ENCODE results near the gene MMP8.

The MMP8 gene

DNA sequence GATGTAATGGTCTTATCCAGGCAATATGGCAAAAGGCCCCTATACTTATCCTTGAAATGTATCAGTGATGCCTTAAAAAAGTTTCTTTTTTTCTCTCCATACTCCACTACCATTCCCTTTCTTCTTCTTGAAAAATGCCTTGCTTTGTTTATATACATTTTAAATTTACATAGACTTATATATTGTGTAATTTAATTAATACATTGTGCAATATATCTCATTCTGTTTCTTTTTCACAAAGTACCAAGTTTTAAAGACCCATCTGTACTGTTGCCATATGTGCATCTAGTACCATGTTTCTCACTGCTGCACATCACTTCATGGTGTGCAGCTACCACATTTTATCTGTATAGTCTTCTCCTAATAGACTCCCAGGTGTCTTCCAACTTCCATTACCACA is 7.5 kb downstream of the MMP8 start:
- Histone ChIP-seq H3K27ac (ENCODE audit: low read length) (no peak overlapping the region), H3K9me3 (ENCODE audit: control insufficient read depth in 1 of 2, low read length in 2 of 2) (no peaks in the 10 kb centered on the region), H3K36me3 (ENCODE audit: control insufficient read depth in 1 of 2, insufficient read depth in 2 of 2, low read length in 2 of 2) (no peaks in the 10 kb centered on the region), H3K4me3 (ENCODE audit: low read depth in 1 of 2, low read length in 2 of 2) (no peak overlapping the region), H3K4me1 (ENCODE audit: control insufficient read depth in 1 of 2, insufficient read depth in 2 of 2, low read length in 2 of 2) (no peaks in the 10 kb centered on the region), H3K27me3 (ENCODE audit: low read depth, low read length) (no peaks in the 10 kb centered on the region)

GRCh38 chr11:102716527-102716926 is 8.2 kb downstream of the MMP8 start:
- H3K27ac ChIP-seq (ENCODE audit: low read length) = no peak overlapping the region
- H3K9me3 ChIP-seq (ENCODE audit: control insufficient read depth in 1 of 2, low read length in 2 of 2) = no peaks in the 10 kb centered on the region
- H3K27me3 ChIP-seq (ENCODE audit: low read depth, low read length) = no peaks in the 10 kb centered on the region
- H3K4me3 ChIP-seq (ENCODE audit: low read depth in 1 of 2, low read length in 2 of 2) = no peak overlapping the region
- H3K36me3 ChIP-seq (ENCODE audit: control insufficient read depth in 1 of 2, insufficient read depth in 2 of 2, low read length in 2 of 2) = no peaks in the 10 kb centered on the region
- H3K4me1 ChIP-seq (ENCODE audit: control insufficient read depth in 1 of 2, insufficient read depth in 2 of 2, low read length in 2 of 2) = no peaks in the 10 kb centered on the region

- Histone ChIP-seq H3K27me3 (ENCODE audit: low read depth, low read length) (no peaks in the 10 kb centered on the region), H3K4me3 (ENCODE audit: low read depth in 1 of 2, low read length in 2 of 2) (no peak overlapping the region), H3K9me3 (ENCODE audit: control insufficient read depth in 1 of 2, low read length in 2 of 2) (no peaks in the 10 kb centered on the region), H3K27ac (ENCODE audit: low read length) (no peak overlapping the region), H3K4me1 (ENCODE audit: control insufficient read depth in 1 of 2, insufficient read depth in 2 of 2, low read length in 2 of 2) (no peaks in the 10 kb centered on the region), H3K36me3 (ENCODE audit: control insufficient read depth in 1 of 2, insufficient read depth in 2 of 2, low read length in 2 of 2) (no peaks in the 10 kb centered on the region)
These were observed 12.6 kb downstream of the MMP8 start for GRCh38 chr11:102712137-102712536.

GRCh38 chr11:102709201-102709945 is 15.4 kb downstream of the MMP8 start:
- Histone ChIP-seq H3K9me3 (ENCODE audit: control insufficient read depth in 1 of 2, low read length in 2 of 2) (no peaks in the 10 kb centered on the region), H3K27ac (ENCODE audit: low read length) (no peak overlapping the region), H3K27me3 (ENCODE audit: low read depth, low read length) (no peaks in the 10 kb centered on the region), H3K4me1 (ENCODE audit: control insufficient read depth in 1 of 2, insufficient read depth in 2 of 2, low read length in 2 of 2) (no peaks in the 10 kb centered on the region), H3K36me3 (ENCODE audit: control insufficient read depth in 1 of 2, insufficient read depth in 2 of 2, low read length in 2 of 2) (no peaks in the 10 kb centered on the region), H3K4me3 (ENCODE audit: low read depth in 1 of 2, low read length in 2 of 2) (no peak overlapping the region)

DNA sequence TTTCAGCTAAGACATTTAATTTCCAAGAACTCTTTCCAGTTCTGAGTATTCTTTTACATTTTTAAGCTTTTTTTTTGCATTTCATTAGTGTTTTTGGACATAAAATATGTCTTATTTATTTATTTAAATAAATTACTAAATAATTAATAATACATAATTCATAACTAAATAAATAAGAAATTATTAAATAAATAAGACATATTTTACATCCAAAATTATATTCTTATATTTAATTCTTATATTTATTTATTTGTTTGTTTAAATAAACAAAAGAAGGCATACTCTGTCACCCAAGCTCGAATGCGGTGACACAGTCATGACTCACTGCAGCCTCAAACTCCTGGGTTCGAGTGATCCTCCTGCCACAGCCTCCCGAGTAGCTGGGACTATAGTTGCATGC is 16.1 kb downstream of the MMP8 start:
- Histone ChIP-seq H3K36me3 (ENCODE audit: control insufficient read depth in 1 of 2, insufficient read depth in 2 of 2, low read length in 2 of 2) (no peaks in the 10 kb centered on the region), H3K27me3 (ENCODE audit: low read depth, low read length) (no peaks in the 10 kb centered on the region), H3K4me1 (ENCODE audit: control insufficient read depth in 1 of 2, insufficient read depth in 2 of 2, low read length in 2 of 2) (no peaks in the 10 kb centered on the region), H3K27ac (ENCODE audit: low read length) (no peak overlapping the region), H3K9me3 (ENCODE audit: control insufficient read depth in 1 of 2, low read length in 2 of 2) (no peaks in the 10 kb centered on the region), H3K4me3 (ENCODE audit: low read depth in 1 of 2, low read length in 2 of 2) (no peak overlapping the region)

GRCh38 chr11:102705626-102706025 is 19.1 kb downstream of the MMP8 start, which contains the start of gene MMP27:
Gene MMP27, minus strand, starts transcription at chr11:102705769. Its CDS starts 55 bp downstream, at chr11:102705714.
- Histone ChIP-seq H3K27ac (ENCODE audit: low read length) (no peak within 1 kb of the TSS), H3K4me1 (ENCODE audit: control insufficient read depth in 1 of 2, insufficient read depth in 2 of 2, low read length in 2 of 2) (no peaks in the 10 kb centered on the region), H3K27me3 (ENCODE audit: low read depth, low read length) (no peaks in the 10 kb centered on the region), H3K9me3 (ENCODE audit: control insufficient read depth in 1 of 2, low read length in 2 of 2) (no peaks in the 10 kb centered on the region), H3K36me3 (ENCODE audit: control insufficient read depth in 1 of 2, insufficient read depth in 2 of 2, low read length in 2 of 2) (no peaks in the 10 kb centered on the region), H3K4me3 (ENCODE audit: low read depth in 1 of 2, low read length in 2 of 2) (no peak within 1 kb of the TSS)

GRCh38 chr11:102704841-102705240 is 19.9 kb downstream of the MMP8 start:
- Histone ChIP-seq H3K9me3 (ENCODE audit: control insufficient read depth in 1 of 2, low read length in 2 of 2) (no peaks in the 10 kb centered on the region), H3K27ac (ENCODE audit: low read length) (no peak overlapping the region), H3K36me3 (ENCODE audit: control insufficient read depth in 1 of 2, insufficient read depth in 2 of 2, low read length in 2 of 2) (no peaks in the 10 kb centered on the region), H3K4me3 (ENCODE audit: low read depth in 1 of 2, low read length in 2 of 2) (no peak overlapping the region), H3K4me1 (ENCODE audit: control insufficient read depth in 1 of 2, insufficient read depth in 2 of 2, low read length in 2 of 2) (no peaks in the 10 kb centered on the region), H3K27me3 (ENCODE audit: low read depth, low read length) (no peaks in the 10 kb centered on the region)

DNA sequence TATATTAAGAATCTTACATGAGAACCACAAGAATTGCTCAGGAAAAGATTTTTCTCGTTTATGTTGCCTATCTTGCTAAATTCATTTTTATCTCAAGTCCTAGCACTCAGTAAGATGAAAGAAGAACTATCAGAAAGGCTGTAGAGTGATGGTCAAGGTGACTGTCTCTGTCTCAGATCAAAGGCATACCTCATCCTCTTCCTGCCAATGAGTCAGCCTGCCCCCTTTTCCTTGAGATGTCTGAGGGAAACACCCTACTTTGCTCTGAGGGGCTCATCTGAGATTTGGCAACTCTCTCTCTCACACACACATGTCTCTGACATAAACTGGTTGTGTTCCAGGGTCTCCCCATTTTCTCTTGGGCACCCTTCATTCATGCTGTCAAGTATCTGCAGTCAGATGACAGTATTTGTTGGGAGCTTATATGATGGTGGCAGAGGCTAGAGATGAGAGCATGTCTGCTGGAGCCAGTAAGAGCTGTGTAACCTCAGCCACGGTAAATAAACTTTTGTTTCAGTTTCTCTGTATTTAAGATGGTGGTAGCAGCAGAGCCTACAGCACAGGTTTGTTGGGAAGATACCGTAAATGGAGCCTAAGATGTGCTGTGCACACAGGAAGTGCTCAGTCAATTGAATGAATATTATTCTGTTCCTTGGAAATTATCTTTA is 20.8 kb downstream of the MMP8 start:
- Histone ChIP-seq H3K4me1 (ENCODE audit: control insufficient read depth in 1 of 2, insufficient read depth in 2 of 2, low read length in 2 of 2) (no peaks in the 10 kb centered on the region), H3K27ac (ENCODE audit: low read length) (no peak overlapping the region), H3K36me3 (ENCODE audit: control insufficient read depth in 1 of 2, insufficient read depth in 2 of 2, low read length in 2 of 2) (no peaks in the 10 kb centered on the region), H3K27me3 (ENCODE audit: low read depth, low read length) (no peaks in the 10 kb centered on the region), H3K9me3 (ENCODE audit: control insufficient read depth in 1 of 2, low read length in 2 of 2) (no peaks in the 10 kb centered on the region), H3K4me3 (ENCODE audit: low read depth in 1 of 2, low read length in 2 of 2) (no peak overlapping the region)

DNA sequence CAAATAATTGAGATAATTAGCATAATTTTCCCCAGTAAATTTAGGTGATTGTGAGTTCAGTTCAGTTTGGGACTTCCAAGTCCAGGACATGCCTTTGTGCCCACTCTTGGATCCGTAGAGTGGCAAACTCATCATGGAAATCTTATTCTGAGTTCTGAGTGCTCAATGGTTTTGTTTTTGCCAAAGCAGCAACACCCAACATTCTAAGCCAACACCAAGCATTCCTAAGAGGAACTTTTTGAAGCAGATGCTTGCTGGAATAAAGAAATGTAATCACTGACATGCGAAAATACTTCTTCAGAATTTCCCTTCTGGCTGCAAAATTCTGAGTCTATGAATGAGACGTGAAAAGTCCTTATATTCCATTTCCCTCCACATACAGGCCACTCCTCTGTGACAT is 29.6 kb downstream of the MMP8 start:
- Histone ChIP-seq H3K4me3 (ENCODE audit: low read depth in 1 of 2, low read length in 2 of 2) (no peak overlapping the region), H3K27me3 (ENCODE audit: low read depth, low read length) (no peaks in the 10 kb centered on the region), H3K36me3 (ENCODE audit: control insufficient read depth in 1 of 2, insufficient read depth in 2 of 2, low read length in 2 of 2) (no peaks in the 10 kb centered on the region), H3K9me3 (ENCODE audit: control insufficient read depth in 1 of 2, low read length in 2 of 2) (no peaks in the 10 kb centered on the region), H3K27ac (ENCODE audit: low read length) (no peak overlapping the region), H3K4me1 (ENCODE audit: control insufficient read depth in 1 of 2, insufficient read depth in 2 of 2, low read length in 2 of 2) (no peaks in the 10 kb centered on the region)

- H3K4me1 ChIP-seq (ENCODE audit: control insufficient read depth in 1 of 2, insufficient read depth in 2 of 2, low read length in 2 of 2) = no peaks in the 10 kb centered on the region
- H3K36me3 ChIP-seq (ENCODE audit: control insufficient read depth in 1 of 2, insufficient read depth in 2 of 2, low read length in 2 of 2) = no peaks in the 10 kb centered on the region
- no peak overlapping the region for H3K4me3 ChIP-seq (ENCODE audit: low read depth in 1 of 2, low read length in 2 of 2)
- no peak overlapping the region for H3K27ac ChIP-seq (ENCODE audit: low read length)
- peaks cover 0 to 2% of the 10 kb centered on the region in 2 donors for H3K9me3 ChIP-seq (ENCODE audit: control insufficient read depth in 1 of 2, low read length in 2 of 2)
- H3K27me3 ChIP-seq (ENCODE audit: low read depth, low read length) = no peaks in the 10 kb centered on the region
These were observed 39.0 kb downstream of the MMP8 start for GRCh38 chr11:102685754-102686153.

GRCh38 chr11:102685338-102685737 is 39.4 kb downstream of the MMP8 start:
- Histone ChIP-seq H3K36me3 (ENCODE audit: control insufficient read depth in 1 of 2, insufficient read depth in 2 of 2, low read length in 2 of 2) (no peaks in the 10 kb centered on the region), H3K27ac (ENCODE audit: low read length) (no peak overlapping the region), H3K9me3 (ENCODE audit: control insufficient read depth in 1 of 2, low read length in 2 of 2) (peaks cover 0 to 2% of the 10 kb centered on the region in 2 donors)

More at GRCh38 chr11:102685338-102685737, 39.4 kb downstream of the MMP8 start:
- Histone ChIP-seq H3K4me3 (ENCODE audit: low read depth in 1 of 2, low read length in 2 of 2) (no peak overlapping the region), H3K27me3 (ENCODE audit: low read depth, low read length) (no peaks in the 10 kb centered on the region), H3K4me1 (ENCODE audit: control insufficient read depth in 1 of 2, insufficient read depth in 2 of 2, low read length in 2 of 2) (no peaks in the 10 kb centered on the region)
